ENCODE data around the gene TNC. TPM values are rescaled to one million over a fixed set of nuclear protein-coding genes. Genes with fewer than 3 reads are reported as not detected.
A peak's percentile ranks its signal among the peaks of the same experiment; 100 is the strongest.

TNC gene
- total and polyA plus RNA-seq, 12 donors = 0.41 to 120 (median 5.7) TPM

DNA sequence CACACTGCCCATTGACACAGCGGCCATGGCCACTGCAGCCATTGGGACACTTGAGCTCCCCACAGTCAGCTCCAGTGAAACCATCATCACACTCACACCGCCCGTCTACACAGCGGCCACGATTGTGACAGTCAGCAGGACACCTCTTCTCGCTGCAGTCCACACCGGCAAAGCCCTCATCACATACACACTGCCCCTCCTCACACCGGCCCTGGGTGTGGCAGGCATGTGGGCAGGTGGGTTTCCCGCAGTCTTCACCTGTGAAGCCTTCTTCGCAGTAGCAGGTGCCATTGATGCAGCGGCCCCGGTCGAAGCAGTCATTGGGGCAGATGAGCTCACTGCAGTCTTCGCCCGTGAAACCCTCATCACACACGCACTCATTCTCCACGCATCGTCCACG is 31.5 kb downstream of the TNC start:
- DNase-seq (no peak), ATAC-seq (no peak)
- intact Hi-C loops (cut with DNase I) = no loop called here
- Histone ChIP-seq H3K36me3 (peaks cover 0 to 19% (median 0%) of the 10 kb centered on the region in 9 donors), H3K9me3 (no peaks in the 10 kb centered on the region), H3K27ac (no peak overlapping the region), H3K27me3 (peaks cover 0 to 4% (median 0%) of the 10 kb centered on the region in 7 donors), H3K4me1 (no peaks in the 10 kb centered on the region), H3K4me3 (no peak overlapping the region)
- WGBS, 2 donors = 94 to 95% methylated on average over 19 of the region's 19 CpGs
- TF ChIP-seq, protein P1, sequence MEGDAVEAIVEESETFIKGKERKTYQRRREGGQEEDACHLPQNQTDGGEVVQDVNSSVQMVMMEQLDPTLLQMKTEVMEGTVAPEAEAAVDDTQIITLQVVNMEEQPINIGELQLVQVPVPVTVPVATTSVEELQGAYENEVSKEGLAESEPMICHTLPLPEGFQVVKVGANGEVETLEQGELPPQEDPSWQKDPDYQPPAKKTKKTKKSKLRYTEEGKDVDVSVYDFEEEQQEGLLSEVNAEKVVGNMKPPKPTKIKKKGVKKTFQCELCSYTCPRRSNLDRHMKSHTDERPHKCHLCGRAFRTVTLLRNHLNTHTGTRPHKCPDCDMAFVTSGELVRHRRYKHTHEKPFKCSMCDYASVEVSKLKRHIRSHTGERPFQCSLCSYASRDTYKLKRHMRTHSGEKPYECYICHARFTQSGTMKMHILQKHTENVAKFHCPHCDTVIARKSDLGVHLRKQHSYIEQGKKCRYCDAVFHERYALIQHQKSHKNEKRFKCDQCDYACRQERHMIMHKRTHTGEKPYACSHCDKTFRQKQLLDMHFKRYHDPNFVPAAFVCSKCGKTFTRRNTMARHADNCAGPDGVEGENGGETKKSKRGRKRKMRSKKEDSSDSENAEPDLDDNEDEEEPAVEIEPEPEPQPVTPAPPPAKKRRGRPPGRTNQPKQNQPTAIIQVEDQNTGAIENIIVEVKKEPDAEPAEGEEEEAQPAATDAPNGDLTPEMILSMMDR (IDR thresholded peaks at IDR 0.05) = no peak

DNA sequence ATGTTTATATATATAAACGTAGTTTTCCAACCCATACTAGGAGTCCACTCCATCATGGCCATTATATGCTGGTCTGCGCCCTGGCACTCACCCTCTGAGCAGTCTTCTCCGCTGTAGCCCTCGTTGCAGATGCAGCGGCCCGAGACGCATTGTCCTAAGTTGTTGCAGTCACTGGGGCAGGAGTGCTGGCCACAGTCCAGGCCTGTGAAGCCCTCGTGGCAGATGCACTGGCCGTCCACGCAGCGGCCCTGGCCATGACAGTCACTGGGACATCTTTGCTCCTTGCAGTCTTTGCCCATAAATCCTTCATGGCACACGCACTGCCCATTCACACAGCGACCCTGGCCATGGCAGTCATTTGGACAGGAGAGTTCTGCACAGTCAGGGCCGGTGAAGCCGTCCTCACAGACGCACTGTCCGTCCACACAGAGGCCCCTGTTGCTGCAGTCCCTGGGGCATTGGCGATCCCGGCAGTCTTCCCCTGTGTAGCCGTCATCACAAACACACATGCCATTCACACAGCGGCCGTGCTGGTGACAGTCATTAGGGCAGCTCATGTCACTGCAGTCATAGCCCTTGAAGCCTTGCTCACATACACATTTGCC is 32.1 kb downstream of the TNC start:
- peaks cover 0 to 23% (median 0%) of the 10 kb centered on the region in 9 donors for H3K36me3 ChIP-seq
- H3K4me1 ChIP-seq = no peaks in the 10 kb centered on the region
- peak in 1 of 8 donors; percentile 22 for ATAC-seq
- TF ChIP-seq, protein P1 (IDR thresholded peaks at IDR 0.05) = no peak
- H3K27ac ChIP-seq = no peak overlapping the region
- no peak for DNase-seq
- peaks cover 0 to 4% (median 0%) of the 10 kb centered on the region in 7 donors for H3K27me3 ChIP-seq
- H3K4me3 ChIP-seq = no peak overlapping the region
- 83 to 86% methylated on average over 22 of the region's 22 CpGs for WGBS, 2 donors
- no peaks in the 10 kb centered on the region for H3K9me3 ChIP-seq
- intact Hi-C loops (cut with DNase I) = no loop called here

DNA sequence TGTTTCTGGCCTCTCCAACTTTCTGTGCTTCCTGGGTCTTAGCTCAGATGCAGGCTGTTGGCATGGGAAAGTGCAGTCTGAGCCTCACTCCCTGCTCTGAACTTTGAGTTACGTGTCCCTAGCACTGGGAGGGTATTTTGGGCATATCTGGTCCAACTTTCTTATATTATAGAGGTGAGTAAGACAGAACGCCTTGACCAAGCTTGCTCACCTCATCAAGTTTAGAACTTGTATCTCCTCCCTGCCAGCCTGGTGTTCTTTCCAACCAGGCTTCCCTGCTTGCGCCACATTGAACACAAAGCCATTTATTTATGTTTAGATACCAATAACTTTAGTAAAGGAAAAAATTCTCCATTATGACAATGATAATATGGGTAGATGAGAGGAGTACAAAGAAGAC is 33.2 kb downstream of the TNC start:
- ATAC-seq = no peak

DNA sequence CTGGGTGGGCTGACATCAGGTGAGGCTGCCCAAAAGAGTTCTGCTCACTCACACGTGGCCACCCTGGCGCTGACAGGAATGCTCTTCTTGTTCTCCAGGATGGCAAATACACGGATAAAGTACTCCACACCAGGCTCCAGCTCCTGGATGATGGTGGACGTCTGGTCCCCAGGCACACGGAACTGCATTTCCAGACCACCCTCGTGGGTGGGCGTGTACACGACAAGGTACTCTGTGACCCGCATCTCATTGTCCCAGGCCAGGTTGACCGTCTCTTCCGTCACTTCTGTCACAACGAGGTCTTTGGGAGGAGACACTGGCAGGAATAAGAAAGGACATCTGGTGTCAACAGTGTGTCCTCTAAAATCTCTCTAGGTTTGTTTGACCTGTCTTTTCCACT is 33.8 kb downstream of the TNC start:
- TF ChIP-seq, protein P1 (IDR thresholded peaks at IDR 0.05) = no peak
- intact Hi-C loops (cut with DNase I) = no loop called here
- WGBS, 2 donors = 79 to 80% methylated on average over 12 of the region's 12 CpGs
- Histone ChIP-seq H3K4me3 (no peak overlapping the region), H3K36me3 (peaks cover 0 to 16% (median 0%) of the 10 kb centered on the region in 9 donors), H3K4me1 (no peaks in the 10 kb centered on the region), H3K27ac (no peak overlapping the region), H3K27me3 (no peaks in the 10 kb centered on the region), H3K9me3 (no peaks in the 10 kb centered on the region)
- ATAC-seq (no peak), DNase-seq (no peak)

More for the DNA sequence above, 33.2 kb downstream of the TNC start:
- WGBS, 2 donors = 89 to 92% methylated on average over 3 of the region's 3 CpGs
- Histone ChIP-seq H3K9me3 (no peaks in the 10 kb centered on the region), H3K27ac (no peak overlapping the region), H3K27me3 (no peaks in the 10 kb centered on the region), H3K4me3 (no peak overlapping the region), H3K4me1 (no peaks in the 10 kb centered on the region), H3K36me3 (peaks cover 0 to 16% (median 0%) of the 10 kb centered on the region in 9 donors)
- intact Hi-C loops (cut with DNase I) = no loop called here
- TF ChIP-seq, protein P1 (IDR thresholded peaks at IDR 0.05) = no peak
- no peak for DNase-seq

Data from heart right ventricle (tissue), 16 donors.